GM10847 (cell line): ENCODE measurements around the gene ANO2.

Experiments
- POLR2A ChIP-seq: IDR thresholded peaks from 2 replicates; pipeline ENCODE4 v1.6.1; 2011; ENCODE audit not compliant: insufficient read length; ENCODE audit errors: extremely low read depth

Gene ANO2

DNA sequence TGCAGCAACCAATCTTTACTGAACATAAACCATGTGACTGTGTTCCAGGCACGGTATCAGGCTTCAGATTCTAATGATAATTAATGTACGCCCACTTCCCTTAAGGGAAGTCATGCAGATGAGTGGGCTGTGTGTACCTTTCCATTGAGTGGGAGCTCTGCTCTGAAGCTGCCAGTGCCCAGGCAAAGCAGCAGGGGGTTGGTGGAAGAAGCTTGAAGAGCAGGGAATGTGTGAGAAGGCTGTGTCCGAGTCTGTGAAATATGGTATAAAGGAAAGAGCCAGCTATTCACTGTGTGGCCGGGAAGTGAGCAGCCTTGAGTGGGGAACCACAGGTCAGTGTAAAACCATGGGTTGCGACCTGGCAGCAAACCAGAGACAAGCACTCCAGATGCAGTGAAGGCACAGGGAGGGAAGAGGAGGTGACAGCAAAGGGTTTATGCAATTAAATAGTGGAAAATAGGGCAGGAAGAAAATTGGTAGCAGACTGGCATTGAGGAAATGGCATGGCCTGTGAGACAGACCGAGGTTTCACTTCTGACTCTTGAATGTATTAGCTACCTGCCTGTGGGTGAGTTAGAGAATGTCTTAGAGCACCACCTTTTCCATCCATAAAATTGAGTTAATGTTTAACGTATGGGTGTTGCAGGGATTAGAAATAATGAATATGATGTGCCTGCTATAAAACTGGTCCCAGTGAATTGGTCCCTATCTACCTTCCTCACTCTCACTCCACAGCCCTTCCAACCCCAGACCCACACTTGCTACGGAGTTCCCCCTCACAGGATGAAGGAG lies 396.7 kb downstream of the ANO2 start:
- TF ChIP-seq POLR2A, result no peak

DNA sequence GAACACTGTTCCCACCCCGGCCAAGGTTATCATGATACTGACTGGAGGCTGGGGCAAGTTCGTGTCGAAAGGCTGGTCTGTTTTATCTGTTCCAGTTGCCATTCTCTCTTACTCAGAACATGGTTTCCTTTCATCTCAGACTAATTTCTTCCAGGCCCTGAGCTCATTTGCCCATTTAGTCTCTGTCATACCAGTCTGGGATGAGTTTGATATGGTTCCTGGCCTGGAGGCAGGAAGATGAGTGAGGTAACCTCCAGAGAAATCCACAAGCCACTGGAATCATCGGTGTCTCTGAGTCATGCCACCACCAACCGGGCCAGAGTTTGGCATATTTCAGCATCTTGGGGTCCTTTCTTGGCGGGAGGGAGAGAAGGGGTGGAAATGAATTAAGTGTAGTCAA lies 398.4 kb downstream of the ANO2 start:
- TF ChIP-seq POLR2A, result no peak

DNA sequence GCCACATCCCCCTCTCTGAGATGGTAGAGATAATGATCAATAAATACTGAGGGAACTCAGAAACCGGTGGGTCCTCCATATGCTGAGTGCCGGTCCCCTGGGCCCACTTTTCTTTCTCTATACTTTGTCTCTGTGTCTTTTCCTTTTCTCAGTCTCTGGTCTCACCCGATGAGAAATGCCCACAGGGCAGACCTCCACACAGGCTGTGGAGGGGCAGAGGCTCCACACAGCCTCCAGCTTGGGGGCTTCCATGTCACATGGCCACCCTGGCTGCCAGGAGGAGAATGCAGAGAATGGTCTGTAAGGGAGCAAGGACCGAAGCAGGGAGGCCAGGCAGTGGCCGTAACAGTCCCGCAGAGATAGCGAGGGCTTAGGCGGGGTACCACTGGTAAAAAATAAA lies 407.3 kb downstream of the ANO2 start:
- no peak for TF ChIP-seq POLR2A

DNA sequence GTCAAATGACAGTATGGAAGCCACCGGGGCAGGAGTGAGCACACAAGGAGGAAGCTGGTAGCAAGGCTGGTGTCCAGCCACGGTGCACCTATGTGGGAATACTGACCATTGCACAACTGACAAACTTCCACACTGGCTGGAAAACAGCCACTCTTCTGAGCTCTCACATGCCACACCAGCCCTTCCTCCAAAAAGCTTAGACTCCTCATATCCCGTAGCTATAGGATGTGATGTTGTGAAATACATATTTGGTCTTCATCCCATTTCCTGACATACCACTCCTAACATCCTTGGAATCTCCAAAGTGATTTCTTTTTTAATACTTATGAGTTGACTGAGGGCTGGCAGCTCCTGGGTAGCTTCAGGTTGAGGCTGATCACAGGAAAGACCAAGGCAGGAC lies 409.5 kb downstream of the ANO2 start:
- TF ChIP-seq POLR2A, result no peak

DNA sequence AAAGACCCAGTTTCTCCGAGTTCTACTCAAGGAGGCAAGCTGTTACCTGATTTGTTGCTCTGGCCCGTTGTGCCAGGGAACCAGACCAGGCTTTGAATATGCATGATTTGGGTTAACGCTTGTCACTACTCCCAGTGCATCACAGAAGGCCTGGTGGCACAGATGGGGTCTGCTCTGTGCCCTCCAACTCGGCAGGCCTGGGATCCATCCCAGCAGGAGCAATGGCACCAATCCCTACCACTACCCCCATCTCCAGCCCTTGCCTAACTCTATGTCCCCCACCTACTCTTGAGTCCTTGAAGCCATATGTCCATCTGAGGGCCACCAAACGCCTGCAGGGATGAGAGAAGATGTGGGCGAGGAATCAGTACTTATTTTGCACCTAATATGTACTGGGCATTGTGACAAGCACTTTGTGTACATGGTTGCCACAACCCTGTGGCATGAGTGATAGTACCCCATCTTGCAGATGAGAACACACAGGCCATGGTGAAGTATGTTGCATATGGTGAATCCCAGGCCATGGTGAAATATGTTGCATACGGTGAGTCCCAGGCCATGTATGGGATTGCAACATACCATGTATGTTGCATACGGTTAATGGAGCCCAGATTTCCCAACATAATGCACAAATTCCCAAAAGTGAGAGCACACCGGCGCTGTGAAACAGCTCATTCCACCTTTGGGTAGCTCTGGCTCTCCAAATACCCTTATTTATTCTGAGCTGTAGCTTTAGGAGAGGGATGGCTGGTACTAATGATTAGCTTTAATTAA lies 410.4 kb downstream of the ANO2 start:
- no peak for TF ChIP-seq POLR2A

DNA sequence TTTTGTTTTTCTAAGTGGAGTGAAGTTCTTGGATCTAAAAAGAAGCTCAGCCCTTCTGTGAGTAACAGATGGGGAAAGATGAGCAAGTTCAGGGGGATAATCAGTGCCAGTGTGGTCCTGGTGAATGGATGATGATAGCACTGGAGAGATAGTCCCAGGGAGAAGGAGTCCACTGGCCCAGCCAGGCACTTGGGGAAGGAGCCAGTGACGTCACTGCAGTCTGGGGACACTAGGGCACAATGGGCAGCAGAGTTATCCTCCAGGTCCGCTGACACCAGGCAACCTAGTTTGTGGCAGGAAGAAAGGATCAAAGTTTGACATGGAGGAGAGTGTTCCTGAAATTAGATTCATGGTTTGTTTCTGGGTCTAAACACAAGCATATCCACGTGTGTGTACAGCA lies 411.7 kb downstream of the ANO2 start:
- TF ChIP-seq POLR2A, result no peak

DNA sequence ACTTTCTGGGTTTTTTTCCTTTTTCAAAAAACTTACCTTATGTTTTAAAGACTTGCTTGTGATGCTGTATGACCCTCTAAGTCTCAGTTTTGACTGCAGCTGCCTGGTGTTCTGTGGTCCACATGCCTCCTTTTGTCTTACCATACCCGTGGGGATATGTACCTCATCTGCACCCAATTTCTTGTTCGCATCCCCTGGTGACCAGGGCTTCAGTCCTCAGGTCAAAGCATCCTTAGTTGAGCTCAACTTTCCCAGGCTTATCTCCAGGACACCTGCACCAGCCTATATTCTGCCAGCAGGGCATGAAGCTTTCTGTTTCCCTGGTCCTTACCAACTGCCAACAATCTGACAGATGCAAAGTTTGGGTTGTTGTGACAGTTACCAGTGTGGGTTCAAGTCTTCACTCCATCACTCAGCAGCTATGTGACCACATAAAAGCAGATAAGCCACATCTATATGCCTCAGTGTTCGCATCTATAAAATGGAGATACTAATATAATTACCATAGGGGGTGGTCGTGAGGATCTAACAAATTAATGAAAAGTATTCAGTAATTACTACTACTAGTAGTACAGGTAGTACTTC lies 419.2 kb downstream of the ANO2 start:
- TF ChIP-seq POLR2A, result no peak

DNA sequence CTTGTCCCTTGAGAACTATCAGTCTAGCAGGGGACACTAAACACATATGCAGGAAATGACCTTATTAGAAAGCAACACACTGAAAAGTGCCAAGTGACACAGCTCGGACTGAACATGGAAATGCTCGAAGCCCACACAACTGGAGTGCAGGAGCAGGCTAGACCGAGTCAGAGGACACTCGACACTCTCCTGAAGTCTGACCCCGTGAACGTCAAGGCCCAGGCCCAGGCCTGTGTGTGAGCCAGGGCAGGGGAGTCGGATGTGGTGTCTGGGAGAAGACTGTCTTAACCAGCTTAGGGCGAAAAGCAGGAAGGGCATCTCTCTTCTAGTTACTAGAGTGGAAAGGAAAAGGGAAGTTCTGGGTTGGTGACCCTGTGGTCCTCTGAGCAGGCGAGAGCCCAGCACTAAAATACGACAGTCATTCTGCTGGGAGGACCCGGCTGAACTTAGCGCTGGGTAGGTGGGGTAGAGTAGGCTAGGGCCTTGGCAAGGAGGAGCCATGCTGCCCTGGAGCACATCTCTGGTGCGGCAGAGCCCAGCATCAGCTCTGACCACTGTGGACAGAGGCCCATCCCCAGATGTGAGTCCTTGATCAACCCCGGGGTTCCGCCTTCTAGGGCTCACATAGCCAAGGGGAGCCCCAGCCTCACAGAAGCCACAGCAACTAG lies 420.2 kb downstream of the ANO2 start:
- no peak for TF ChIP-seq POLR2A

DNA sequence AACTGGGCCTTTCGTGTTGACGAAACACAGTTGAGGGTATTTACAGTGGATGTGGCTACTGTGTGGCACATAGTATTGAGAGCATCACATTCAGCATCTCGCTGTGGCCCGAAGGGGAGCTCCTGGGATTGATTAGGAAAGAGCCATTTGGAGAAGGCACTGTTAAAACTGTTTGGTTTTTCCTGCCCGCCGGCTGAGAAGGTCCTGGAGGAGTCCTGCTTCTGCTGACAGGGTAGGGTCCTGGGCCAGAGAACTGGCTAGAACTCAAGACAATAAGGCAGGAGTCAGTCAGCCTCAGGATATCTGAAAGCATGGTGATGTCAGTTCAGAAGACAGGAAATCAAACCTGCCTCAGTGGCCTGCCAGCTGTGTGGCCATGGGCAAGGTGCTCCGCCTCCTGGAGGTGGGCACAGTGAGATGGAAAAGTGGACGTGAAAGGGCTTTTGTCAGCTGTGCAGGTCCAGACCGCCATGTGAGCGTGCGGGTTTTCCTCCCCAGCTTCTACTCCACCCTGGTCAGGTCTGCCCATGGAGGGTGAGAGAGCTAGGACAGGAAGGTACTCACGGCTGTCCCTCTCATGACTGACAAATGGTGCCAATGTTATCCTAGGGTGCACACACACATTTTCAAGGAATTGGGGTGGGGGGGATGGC lies 420.8 kb downstream of the ANO2 start:
- TF ChIP-seq POLR2A, result no peak

DNA sequence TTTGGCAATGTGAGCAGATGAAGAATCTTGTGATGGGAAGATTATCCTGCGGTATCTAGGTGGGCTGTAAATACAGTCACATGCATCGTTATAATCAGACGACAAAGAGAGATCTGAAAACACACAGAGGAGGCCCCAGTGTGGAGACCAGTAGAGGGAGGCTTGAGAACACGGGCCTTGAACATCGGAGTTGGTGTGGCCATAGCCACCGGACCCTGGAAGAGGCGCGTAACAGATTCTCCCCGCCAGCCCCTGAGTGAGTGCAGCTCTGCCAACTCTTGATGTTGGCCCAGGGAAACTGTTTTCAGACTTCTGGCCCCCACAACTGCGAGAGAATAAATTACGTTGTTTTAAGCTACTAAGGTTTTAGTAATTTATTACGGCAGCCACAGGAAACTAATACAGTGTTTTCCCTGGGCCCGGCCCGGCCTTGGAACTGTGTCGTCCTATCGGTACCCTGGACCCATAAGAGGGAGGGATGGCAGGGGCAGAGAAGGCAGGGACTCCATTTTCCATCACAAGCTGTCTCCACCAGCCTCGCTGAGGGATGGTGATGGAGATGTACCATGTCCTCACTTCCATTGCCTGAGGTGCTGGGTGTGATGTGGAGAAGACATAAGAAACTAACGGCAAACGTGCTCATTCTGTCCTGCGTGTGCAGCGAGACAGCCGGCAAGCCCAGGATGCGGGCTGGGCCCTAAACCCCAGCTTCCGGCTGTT lies 421.5 kb downstream of the ANO2 start:
- TF ChIP-seq POLR2A, result no peak

DNA sequence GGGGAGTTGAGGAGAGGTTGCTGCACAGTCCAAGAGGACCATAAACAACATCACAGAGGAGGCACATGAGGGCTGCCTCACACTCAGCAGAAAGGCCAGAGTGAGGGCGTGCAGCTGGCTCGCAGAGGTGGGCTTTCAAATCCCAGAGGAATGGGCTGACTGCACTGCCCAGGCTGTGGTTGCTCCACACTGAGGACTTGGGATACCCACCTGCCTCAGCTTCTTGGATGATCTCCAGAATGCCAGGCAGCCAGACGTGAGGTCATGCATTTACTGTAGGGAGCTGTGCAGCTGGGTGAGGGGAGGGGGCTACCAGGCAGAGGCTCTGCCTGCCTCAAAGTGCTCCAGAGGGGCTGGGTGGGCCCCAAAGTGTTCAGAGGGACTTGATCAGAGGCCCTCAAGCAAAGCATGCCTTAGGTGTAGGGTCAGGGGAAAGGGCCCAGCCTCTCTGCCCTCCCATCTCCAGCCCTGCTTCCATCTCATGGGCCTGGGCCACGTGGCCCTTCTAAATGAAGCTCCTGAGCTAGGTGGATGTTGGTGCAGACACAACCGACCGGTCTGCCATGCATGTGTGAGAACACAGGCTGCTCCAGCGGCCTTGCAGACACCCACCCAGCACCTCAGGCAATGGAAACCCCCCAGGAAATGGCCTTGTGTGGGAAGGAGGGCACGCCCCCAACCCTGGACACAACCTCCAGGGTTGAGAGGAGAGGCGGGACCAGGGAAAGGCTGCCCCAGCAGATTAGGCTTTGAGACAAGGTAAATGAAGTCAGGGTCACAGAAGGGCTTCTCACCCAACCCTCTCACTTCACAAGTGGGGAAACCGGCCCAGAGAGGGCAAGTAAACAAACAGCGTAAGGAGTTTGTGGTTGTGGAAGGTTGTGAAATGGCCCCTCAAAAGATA lies 422.4 kb downstream of the ANO2 start:
- no peak for TF ChIP-seq POLR2A

DNA sequence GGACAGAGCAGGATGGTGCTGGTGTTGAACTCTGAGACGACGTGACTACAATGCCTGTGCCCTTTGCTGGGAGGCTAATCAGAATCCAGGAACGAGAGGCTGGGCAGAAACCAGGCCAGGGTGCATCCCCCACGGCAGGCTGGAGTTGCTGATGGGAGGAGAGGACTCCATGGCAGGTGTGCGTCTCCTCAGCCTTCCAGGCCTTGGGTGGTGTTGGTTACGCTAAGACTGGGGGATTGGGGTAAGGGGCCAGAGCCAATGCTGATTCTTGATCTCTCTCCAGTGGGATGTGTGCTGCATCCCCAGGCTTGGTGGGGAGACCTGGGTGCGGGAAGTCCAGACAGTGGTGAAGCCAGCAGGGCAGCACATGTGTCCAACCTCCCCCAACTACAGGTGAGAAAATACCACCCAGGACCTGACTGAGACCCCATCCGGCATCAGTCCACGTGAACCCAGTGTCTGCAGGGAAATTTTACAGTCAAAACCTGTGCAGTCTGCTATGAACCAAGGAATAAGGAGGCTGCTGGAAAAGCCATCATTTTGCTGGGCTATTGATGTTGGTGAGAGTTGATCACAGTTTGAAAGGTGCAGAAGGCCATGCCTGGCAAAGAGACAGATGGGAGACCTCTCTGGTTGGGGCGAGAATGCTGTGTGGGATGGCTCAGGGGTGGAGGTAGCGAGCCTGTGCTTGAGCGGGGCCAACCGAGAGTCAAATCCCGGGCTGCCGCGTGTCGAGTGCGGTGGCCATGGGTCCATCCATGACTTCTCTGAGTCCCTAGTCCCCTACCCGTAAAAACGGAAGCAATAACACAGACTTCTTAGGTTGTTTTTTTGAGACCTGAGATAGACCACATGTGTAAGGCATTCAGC lies 423.4 kb downstream of the ANO2 start:
- no peak for TF ChIP-seq POLR2A

DNA sequence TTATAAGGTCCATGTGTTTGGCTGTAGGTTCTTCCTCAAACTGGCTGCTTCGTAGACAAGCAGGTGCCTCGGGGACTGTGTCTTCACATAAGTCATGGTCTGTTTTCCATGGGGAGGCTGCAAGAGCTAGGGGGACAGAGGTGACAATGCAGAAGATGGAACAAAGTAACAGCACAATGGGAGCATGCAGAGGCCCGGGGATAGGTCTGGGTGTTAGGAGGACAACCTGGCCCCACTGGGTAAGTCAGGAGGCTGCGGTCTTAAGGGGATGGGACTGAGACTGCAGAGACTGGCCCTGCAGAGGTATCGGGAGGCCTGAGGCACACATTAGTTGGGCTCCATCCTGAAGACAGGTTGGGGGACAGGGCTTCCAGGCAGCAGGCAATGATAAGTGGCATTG lies 424.2 kb downstream of the ANO2 start:
- TF ChIP-seq POLR2A, result no peak
